Activated CD4-positive, alpha-beta memory T cell treated with anti-CD3 and anti-CD28 coated beads for 36 hours (primary cell): ENCODE results near the gene ABCC12. TPM values are rescaled to one million over a fixed set of nuclear protein-coding genes. Genes with fewer than 3 reads are reported as not detected.

Source experiments
- CTCF ChIA-PET: fragments of 350-600 bp; sonication (Branson Sonifier 250); formaldehyde crosslinking; loops from one replicate; lab custom pipeline; 2021; ENCODE audit warnings: antibody characterized with exemption, inconsistent platforms; lab: Charles Lee
- POLR2A ChIA-PET: fragments of 350-600 bp; sonication (Branson Sonifier 250); formaldehyde crosslinking; loops from one replicate; lab custom pipeline; 2021; ENCODE audit warnings: antibody characterized with exemption; lab: Charles Lee
- DNase-seq: peaks from one replicate; pipeline ENCODE4 v3.0.0-alpha.2; 2020
- H3K27ac Mint-ChIP-seq: one replicate; pipeline ENCODE4 v1.8.0; 2021; ENCODE audit warnings: mixed read lengths
- H3K27me3 Mint-ChIP-seq: one replicate; pipeline ENCODE4 v1.8.0; 2021; ENCODE audit warnings: mixed read lengths
- H3K36me3 Mint-ChIP-seq: one replicate; pipeline ENCODE4 v1.8.0; 2021; ENCODE audit warnings: mixed read lengths
- H3K4me1 Mint-ChIP-seq: one replicate; pipeline ENCODE4 v1.8.0; 2021; ENCODE audit warnings: low read depth, mixed read lengths
- H3K4me3 Mint-ChIP-seq: one replicate; pipeline ENCODE4 v1.8.0; 2021; ENCODE audit warnings: mild to moderate bottlenecking, mixed read lengths
- H3K9me3 Mint-ChIP-seq: one replicate; pipeline ENCODE4 v1.8.0; 2021; ENCODE audit warnings: mixed read lengths
- intact Hi-C: fragments of 100-400 bp; cut with micrococcal nuclease; formaldehyde crosslinking; loops from one replicate; pipeline ENCODE4 v1.15.1; 2023
- total RNA-seq, 2 experiments: library from RNA; stranded (reverse); gene quantifications; one replicate each; pipeline ENCODE4 v1.2.3, GENCODE V29; 2021

ABCC12 gene
- total RNA-seq, 2 experiments from 2014 or later, result not detected

DNA sequence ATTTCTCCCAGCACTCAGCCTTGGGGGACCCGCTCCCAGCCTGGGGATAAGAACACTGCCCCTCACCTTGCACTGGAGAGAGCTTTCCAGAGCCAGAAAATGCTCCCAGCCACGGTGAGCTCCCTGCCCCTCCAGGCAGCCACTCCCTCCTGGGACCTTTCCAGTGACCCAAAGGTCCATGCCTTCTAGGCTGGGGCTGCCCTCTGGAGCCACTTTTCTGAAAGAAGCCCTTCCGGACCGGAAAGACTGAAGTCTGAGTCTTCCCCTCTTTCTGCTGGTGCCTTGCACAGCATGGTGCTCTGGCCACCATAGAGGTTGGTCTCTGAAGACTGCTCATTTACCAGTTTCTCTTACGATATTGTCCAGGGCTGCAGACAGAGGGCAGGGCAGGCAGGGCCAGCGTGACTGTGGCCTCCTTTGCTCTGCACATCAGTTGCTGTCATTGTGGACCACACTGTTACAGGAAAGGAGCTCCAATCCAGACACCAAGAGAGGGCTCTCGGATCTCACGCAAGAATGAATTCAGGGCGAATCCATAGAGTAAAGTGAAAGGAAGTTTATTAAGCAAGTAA is 7.1 kb upstream of the ABCC12 start:
- Mint-ChIP-seq H3K4me3 (no peak overlapping the region), H3K27ac (no peak overlapping the region), H3K4me1 (peaks cover 19% of the 10 kb centered on the region), H3K36me3 (no peaks in the 10 kb centered on the region), H3K9me3 (no peaks in the 10 kb centered on the region), H3K27me3 (peaks cover 6% of the 10 kb centered on the region)
- ChIA-PET CTCF (no interaction called here), POLR2A (interaction anchor here (0.6 kb wide), 1 partner anchor 10 kb away, joined by 3 read pairs; no protein-coding TSS in a partner anchor)
- intact Hi-C loops, result no loop called here
- no peak for DNase-seq

DNA sequence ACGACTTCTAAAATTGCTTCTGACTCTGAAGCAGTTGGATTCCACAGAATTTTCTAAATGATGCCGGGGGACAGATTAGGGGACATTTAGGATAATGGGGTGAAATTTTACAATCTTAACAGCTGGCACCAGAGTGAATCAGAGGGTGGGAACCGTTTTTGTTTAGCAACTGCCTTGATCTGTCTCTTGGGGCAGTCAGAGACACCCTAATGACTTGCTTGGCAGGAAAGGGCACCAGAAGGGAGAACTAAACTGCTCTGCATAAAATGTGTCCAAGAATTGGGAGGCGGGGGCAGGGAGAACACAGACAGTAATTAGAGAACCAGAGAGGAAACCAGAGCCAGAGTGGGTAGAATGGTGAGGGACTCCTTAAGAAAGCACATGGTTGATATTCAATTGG is 6.1 kb upstream of the ABCC12 start:
- no peak overlapping the region for H3K4me3 Mint-ChIP-seq
- H3K27ac Mint-ChIP-seq, result no peak overlapping the region
- CTCF ChIA-PET, result interaction anchor here (6.8 kb wide), 1 partner anchor 1019 kb away, joined by 69 read pairs; the partner anchor contains the start of gene NETO2
- intact Hi-C loops, result no loop called here
- peaks cover 27% of the 10 kb centered on the region for H3K4me1 Mint-ChIP-seq
- no peak for DNase-seq
- no peaks in the 10 kb centered on the region for H3K9me3 Mint-ChIP-seq
- H3K36me3 Mint-ChIP-seq, result no peaks in the 10 kb centered on the region
- peaks cover 6% of the 10 kb centered on the region for H3K27me3 Mint-ChIP-seq
- POLR2A ChIA-PET, result no interaction called here

DNA sequence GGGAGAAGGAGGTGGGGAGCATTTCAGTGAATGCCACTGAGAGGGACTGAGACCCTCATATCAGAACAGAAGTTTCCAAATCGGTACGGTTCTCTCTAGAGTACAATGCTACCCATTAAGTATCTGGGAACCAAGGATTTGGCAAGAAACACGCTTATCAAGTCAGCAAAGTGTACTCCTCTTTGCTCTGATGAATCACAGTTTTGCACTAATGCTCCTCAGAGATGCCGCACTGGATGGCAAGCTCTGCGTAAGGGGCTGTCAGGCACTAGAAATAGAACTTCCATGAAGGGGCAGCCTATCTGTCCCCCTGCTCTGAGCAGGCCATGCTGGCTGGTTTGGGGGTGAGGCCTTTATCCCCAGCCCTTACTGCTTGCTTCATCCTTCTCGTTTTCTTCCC is 4.8 kb upstream of the ABCC12 start:
- CTCF ChIA-PET, result interaction anchor here (6.8 kb wide), 1 partner anchor 1018 kb away, joined by 69 read pairs; the partner anchor contains the start of gene NETO2
- Mint-ChIP-seq H3K27me3 (peaks cover 11% of the 10 kb centered on the region), H3K9me3 (no peaks in the 10 kb centered on the region), H3K36me3 (no peaks in the 10 kb centered on the region), H3K4me1 (peaks cover 31% of the 10 kb centered on the region), H3K4me3 (no peak overlapping the region), H3K27ac (no peak overlapping the region)
- intact Hi-C loops, result no loop called here
- DNase-seq, result no peak
- POLR2A ChIA-PET, result no interaction called here

DNA sequence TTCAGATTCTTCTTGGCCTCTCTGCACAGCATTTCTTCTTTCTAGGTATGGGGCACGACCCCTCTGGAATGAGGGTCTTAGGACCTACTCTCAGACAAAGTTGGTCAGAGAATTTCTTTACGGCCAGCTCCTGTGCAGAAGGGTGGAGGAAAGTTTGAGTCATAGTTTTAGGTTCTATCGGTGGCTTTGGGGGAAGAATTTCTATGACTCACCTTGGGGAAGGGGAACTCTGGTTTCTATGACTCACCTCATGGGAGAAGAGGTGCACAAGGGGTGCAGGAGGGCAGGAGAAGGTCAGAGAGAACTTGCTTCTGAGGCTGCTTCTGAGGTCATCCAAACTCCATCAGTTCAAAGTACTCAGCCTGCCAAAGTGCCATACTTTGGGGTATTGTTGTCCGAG is 2.5 kb upstream of the ABCC12 start:
- H3K4me3 Mint-ChIP-seq, result peak overlapping the region; percentile 33
- intact Hi-C loops, result loop anchor here (1.0 to 10.0 kb wide), 9 partner anchors 35 to 1209 kb away; partner anchors contain the start of genes ITFG1 and PHKB
- H3K27me3 Mint-ChIP-seq, result peaks cover 17% of the 10 kb centered on the region
- ChIA-PET CTCF (interaction anchor here (0.6 to 6.8 kb wide), 10 partner anchors 9 to 1120 kb away, joined by 3 to 69 read pairs (median 5); partner anchors contain the start of gene NETO2), POLR2A (interaction anchor here (1.7 kb wide), 1 partner anchor 35 kb away, joined by 5 read pairs; no protein-coding TSS in a partner anchor)
- H3K36me3 Mint-ChIP-seq, result no peaks in the 10 kb centered on the region
- H3K4me1 Mint-ChIP-seq, result peaks cover 26% of the 10 kb centered on the region
- H3K27ac Mint-ChIP-seq, result peak overlapping the region; percentile 65
- peak; percentile 62 for DNase-seq
- H3K9me3 Mint-ChIP-seq, result no peaks in the 10 kb centered on the region

DNA sequence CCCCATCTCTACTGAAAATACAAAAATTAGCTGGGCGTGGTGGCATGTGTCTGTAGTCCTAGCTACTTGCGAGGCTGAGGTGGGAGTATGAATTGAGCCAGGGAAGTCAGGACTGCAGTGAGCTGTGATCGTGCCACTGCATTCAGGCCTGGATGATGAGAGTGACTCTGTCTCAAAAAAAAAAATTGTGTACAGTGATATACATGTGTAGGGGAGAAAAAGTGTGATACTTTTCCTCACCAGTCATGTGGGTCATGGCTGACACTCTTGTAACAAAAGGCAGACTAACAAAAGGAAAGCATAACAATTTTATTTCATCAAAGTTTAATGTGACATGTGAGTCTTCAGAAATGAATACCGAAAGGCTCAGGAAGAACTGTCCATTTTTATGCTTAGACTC is 2.0 kb upstream of the ABCC12 start:
- Mint-ChIP-seq H3K9me3 (no peaks in the 10 kb centered on the region), H3K36me3 (no peaks in the 10 kb centered on the region), H3K4me1 (peaks cover 26% of the 10 kb centered on the region), H3K27ac (no peak overlapping the region), H3K27me3 (peaks cover 14% of the 10 kb centered on the region), H3K4me3 (peak overlapping the region; percentile 33)
- ChIA-PET POLR2A (interaction anchor here (0.9 to 1.7 kb wide), 2 partner anchors 34 to 1014 kb away, joined by 4 to 5 read pairs; partner anchors contain the start of gene NETO2), CTCF (interaction anchor here (0.6 to 6.8 kb wide), 13 partner anchors 9 to 1120 kb away, joined by 3 to 69 read pairs (median 3); partner anchors contain the start of genes LONP2 and NETO2)
- intact Hi-C loops, result loop anchor here (1.0 to 10.0 kb wide), 9 partner anchors 34 to 1209 kb away; partner anchors contain the start of genes ITFG1 and PHKB
- DNase-seq, result peak; percentile 13

DNA sequence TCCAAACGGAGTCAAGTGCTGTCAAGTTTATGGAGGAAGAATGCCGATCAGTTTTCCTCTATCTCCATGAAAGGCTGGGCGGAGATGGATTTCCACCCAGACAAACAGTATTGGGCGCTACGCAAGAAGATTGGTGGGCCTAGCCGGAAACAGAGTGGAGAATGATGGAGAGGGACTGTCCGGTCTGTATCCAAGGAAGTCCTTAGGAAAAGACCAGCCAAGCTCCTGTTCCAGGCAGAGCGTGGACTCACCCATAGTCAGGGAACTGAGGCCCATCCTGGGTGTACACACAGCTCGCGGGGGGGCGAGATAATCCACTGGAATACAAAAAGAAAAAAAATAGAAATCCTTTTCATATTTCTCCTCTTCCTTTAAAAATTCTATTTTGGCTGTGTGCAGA is 1.5 kb upstream of the ABCC12 start:
- H3K4me1 Mint-ChIP-seq, result peaks cover 26% of the 10 kb centered on the region
- H3K27ac Mint-ChIP-seq, result no peak overlapping the region
- peaks cover 18% of the 10 kb centered on the region for H3K27me3 Mint-ChIP-seq
- no peaks in the 10 kb centered on the region for H3K9me3 Mint-ChIP-seq
- CTCF ChIA-PET, result interaction anchor here (0.5 to 6.8 kb wide), 15 partner anchors 9 to 1208 kb away, joined by 3 to 69 read pairs (median 3); partner anchors contain the start of genes ITFG1, LONP2, NETO2 and PHKB
- intact Hi-C loops, result loop anchor here (10.0 kb wide), 3 partner anchors 103 to 583 kb away; no protein-coding TSS in a partner anchor
- no peak overlapping the region for H3K4me3 Mint-ChIP-seq
- no peaks in the 10 kb centered on the region for H3K36me3 Mint-ChIP-seq
- no peak for DNase-seq
- POLR2A ChIA-PET, result interaction anchor here (0.9 kb wide), 1 partner anchor 1014 kb away, joined by 4 read pairs; the partner anchor contains the start of gene NETO2

DNA sequence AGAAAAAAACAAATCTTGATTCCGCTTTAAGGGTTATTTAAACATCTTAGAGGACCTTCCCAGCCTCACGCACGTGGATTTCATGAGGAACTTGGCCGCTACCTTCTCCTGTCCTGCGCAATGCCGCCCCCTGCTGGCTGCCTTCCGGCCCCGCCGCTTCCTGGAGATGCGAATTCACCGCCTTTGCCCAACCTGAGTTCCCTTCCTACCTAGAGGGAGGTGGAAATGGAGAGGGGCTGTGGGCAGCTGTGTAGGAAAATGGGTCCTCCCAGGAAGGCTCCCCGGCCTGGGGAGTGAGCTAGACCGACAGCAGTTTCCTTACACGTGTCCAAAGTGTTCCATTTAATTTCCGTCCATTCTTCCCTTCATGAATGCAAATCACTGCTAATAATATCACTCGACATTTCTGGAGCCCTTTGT is 1.0 kb upstream of the ABCC12 start:
- POLR2A ChIA-PET, result interaction anchor here (0.9 kb wide), 1 partner anchor 1013 kb away, joined by 4 read pairs; the partner anchor contains the start of gene NETO2
- intact Hi-C loops, result loop anchor here (1.0 to 10.0 kb wide), 4 partner anchors 102 to 1015 kb away; no protein-coding TSS in a partner anchor
- no peak overlapping the region for H3K27ac Mint-ChIP-seq

DNA sequence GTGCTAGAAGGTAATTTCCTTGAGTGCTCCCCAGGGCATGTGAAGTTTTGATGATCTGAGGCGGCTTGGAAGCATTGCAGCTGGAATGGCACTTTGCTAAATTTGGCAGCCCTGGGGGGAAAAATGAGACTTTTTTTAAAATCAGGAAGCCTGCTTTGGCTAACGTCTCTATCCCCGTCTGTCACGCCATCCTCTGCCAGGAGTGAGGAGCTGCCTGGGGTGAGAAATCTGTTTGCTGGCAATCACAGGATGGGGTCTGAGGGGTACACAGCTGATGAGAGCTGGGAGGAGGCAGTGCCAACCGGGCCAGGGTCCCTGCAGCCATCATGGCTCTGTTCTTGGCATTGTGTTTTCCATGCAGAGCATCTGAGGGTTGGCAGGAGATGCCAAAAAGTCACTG is 2.0 kb downstream of the ABCC12 start:
- Mint-ChIP-seq H3K4me1 (peaks cover 20% of the 10 kb centered on the region), H3K4me3 (no peak overlapping the region), H3K27ac (no peak overlapping the region), H3K36me3 (no peaks in the 10 kb centered on the region), H3K27me3 (peaks cover 21% of the 10 kb centered on the region), H3K9me3 (no peaks in the 10 kb centered on the region)
- ChIA-PET CTCF (interaction anchor here (1.0 to 1.1 kb wide), 2 partner anchors 11 to 1116 kb away, joined by 3 read pairs; no protein-coding TSS in a partner anchor), POLR2A (no interaction called here)
- intact Hi-C loops, result loop anchor here (10.0 kb wide), 3 partner anchors 99 to 579 kb away; no protein-coding TSS in a partner anchor
- DNase-seq, result no peak

More for the DNA sequence above, 1.0 kb upstream of the ABCC12 start:
- H3K36me3 Mint-ChIP-seq, result no peaks in the 10 kb centered on the region
- H3K4me1 Mint-ChIP-seq, result peaks cover 26% of the 10 kb centered on the region
- H3K4me3 Mint-ChIP-seq, result no peak overlapping the region
- H3K27me3 Mint-ChIP-seq, result peaks cover 18% of the 10 kb centered on the region
- H3K9me3 Mint-ChIP-seq, result no peaks in the 10 kb centered on the region
- peak; percentile 89 for DNase-seq
- CTCF ChIA-PET, result interaction anchor here (0.5 to 6.8 kb wide), 12 partner anchors 8 to 1208 kb away, joined by 3 to 69 read pairs (median 4); partner anchors contain the start of genes ITFG1, LONP2, NETO2 and PHKB

DNA sequence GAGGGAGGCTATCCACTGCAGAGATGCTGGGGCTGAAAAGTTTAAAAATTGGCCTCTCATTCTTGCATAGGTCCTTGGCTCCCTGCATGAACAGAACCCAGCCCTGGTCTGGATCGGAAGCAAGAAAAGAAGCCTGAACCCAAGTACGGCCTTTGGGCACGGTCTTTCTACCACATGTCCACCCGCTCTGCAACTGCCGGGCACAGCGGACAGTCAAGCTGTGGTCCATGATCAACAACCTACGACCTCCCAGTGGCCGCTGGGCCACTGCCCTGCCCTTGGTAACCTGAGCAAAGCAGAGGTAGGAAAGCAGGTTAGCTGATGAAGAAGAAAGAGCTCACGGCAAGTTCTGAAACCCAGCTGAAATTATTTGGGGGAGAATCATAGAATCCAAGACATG is 3.6 kb downstream of the ABCC12 start:
- H3K36me3 Mint-ChIP-seq, result no peaks in the 10 kb centered on the region
- peaks cover 5% of the 10 kb centered on the region for H3K4me1 Mint-ChIP-seq
- no peak overlapping the region for H3K4me3 Mint-ChIP-seq
- no peak for DNase-seq
- peaks cover 21% of the 10 kb centered on the region for H3K27me3 Mint-ChIP-seq
- CTCF ChIA-PET, result no interaction called here
- H3K9me3 Mint-ChIP-seq, result no peaks in the 10 kb centered on the region
- intact Hi-C loops, result loop anchor here (10.0 kb wide), 3 partner anchors 97 to 577 kb away; no protein-coding TSS in a partner anchor
- POLR2A ChIA-PET, result no interaction called here
- H3K27ac Mint-ChIP-seq, result no peak overlapping the region

DNA sequence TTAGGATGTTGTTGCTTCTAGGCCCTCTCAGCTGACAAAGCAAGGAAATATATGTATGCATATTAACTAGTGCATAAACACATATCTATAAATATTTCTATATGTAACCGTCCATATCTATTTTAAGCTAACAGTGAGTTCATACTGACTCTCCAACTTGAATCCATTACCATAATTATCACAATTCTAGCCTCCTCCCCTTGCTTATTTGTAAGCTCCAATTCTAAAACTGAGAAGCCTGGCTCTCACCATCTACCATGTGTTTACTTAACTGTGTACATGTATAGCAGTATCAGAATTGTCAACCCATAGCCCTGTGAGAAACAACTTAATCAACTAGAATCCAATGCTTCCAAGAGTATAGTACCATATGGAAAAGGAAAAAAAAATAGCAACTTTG is 5.1 kb downstream of the ABCC12 start:
- Mint-ChIP-seq H3K36me3 (no peaks in the 10 kb centered on the region), H3K27ac (no peak overlapping the region), H3K9me3 (no peaks in the 10 kb centered on the region), H3K4me1 (no peaks in the 10 kb centered on the region), H3K4me3 (no peak overlapping the region), H3K27me3 (peaks cover 21% of the 10 kb centered on the region)
- intact Hi-C loops, result loop anchor here (10.0 kb wide), 3 partner anchors 96 to 576 kb away; no protein-coding TSS in a partner anchor
- no peak for DNase-seq
- CTCF ChIA-PET, result no interaction called here
- POLR2A ChIA-PET, result no interaction called here

DNA sequence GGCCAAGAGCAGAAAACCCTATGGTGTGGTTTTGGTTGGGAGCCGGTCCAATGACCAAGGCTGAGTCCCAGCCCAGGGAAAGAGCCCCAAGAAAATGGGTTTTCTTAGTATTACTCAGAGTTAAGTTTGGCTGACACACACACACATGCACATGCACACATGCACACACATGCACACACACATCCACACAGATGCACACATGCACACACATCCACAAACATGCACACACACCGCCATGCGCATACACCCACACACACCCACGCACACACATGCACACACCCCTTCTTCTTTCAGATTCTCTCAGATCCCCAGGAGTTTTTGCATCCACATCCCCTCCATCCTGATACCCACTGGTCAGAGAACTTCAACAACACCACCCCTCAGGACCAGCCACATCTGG is 9.1 kb downstream of the ABCC12 start:
- no peak overlapping the region for H3K4me3 Mint-ChIP-seq
- H3K36me3 Mint-ChIP-seq, result no peaks in the 10 kb centered on the region
- no peak overlapping the region for H3K27ac Mint-ChIP-seq
- H3K27me3 Mint-ChIP-seq, result peaks cover 12% of the 10 kb centered on the region
- POLR2A ChIA-PET, result no interaction called here
- H3K9me3 Mint-ChIP-seq, result no peaks in the 10 kb centered on the region
- no peak for DNase-seq
- CTCF ChIA-PET, result no interaction called here
- intact Hi-C loops, result no loop called here
- no peaks in the 10 kb centered on the region for H3K4me1 Mint-ChIP-seq

DNA sequence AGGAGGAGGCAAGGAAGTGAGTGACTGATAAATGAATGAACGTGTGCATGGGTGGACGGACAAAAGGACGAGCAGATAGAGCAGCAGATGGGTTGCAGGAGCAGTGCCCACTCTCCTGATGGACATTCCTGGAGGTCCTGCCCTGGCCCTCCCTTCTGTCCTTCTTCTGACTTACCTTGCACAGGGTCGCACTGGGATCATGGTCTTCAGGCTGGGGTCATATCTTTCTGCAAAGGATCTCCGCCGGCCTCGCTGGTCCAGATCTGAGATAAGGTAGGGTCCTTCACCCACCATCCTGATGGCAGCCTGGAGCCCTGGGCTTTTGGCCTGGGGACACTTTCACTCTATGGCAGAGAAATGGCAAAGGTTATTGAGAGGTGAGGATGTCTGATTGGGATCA is 9.7 kb downstream of the ABCC12 start:
- intact Hi-C loops, result no loop called here
- peaks cover 12% of the 10 kb centered on the region for H3K27me3 Mint-ChIP-seq
- ChIA-PET CTCF (interaction anchor here (0.6 to 0.9 kb wide), 2 partner anchors 8 to 19 kb away, joined by 4 to 5 read pairs; no protein-coding TSS in a partner anchor), POLR2A (no interaction called here)
- H3K4me3 Mint-ChIP-seq, result no peak overlapping the region
- H3K4me1 Mint-ChIP-seq, result no peaks in the 10 kb centered on the region
- H3K27ac Mint-ChIP-seq, result no peak overlapping the region
- H3K36me3 Mint-ChIP-seq, result no peaks in the 10 kb centered on the region
- no peaks in the 10 kb centered on the region for H3K9me3 Mint-ChIP-seq
- no peak for DNase-seq
